ENCODE results near the gene SNX24.
A peak's percentile ranks its signal among the peaks of the same experiment; 100 is the strongest.

DNA sequence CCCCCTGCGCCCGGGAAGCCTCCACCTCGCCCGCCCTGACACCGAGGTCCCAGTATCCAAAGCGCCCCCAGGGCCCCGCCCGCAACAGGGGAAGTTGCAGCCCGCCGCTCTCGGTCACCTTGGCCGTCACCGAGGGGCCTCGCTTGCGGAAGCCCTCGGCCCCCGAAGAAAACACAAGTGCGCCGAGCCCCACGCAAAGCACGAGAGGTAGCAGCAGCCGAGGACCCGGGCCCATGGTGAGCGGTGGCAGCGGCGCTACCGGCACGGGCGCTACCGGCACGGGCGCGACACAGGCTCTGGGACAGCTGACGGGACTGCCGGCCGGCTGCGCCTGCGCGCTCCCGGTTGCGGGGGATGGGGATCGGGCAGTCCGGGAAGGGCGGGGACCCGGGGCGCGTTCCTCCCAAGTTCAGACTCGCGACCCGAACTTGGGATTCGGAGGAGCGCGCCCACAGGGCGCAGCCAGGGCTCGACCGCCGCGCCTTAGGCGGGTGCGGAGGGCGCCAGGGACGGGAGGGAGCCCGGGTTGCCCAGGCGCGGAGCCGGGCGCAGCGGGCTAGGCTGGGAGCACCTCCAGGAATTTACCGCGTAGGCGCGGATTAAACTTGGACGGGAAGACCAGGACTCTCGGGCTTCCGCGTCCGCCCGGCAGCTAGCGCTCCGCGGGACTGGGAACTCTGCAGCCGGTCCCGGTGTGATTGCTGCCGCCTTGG lies 191.1 kb downstream of the SNX24 start, which contains the start of gene PPIC:
- TF ChIP-seq, protein P1, sequence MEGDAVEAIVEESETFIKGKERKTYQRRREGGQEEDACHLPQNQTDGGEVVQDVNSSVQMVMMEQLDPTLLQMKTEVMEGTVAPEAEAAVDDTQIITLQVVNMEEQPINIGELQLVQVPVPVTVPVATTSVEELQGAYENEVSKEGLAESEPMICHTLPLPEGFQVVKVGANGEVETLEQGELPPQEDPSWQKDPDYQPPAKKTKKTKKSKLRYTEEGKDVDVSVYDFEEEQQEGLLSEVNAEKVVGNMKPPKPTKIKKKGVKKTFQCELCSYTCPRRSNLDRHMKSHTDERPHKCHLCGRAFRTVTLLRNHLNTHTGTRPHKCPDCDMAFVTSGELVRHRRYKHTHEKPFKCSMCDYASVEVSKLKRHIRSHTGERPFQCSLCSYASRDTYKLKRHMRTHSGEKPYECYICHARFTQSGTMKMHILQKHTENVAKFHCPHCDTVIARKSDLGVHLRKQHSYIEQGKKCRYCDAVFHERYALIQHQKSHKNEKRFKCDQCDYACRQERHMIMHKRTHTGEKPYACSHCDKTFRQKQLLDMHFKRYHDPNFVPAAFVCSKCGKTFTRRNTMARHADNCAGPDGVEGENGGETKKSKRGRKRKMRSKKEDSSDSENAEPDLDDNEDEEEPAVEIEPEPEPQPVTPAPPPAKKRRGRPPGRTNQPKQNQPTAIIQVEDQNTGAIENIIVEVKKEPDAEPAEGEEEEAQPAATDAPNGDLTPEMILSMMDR (IDR thresholded peaks at IDR 0.05 in 2 of 3, conservative IDR thresholded peaks at IDR 0.05 in 1 of 3; ENCODE audit: borderline replicate concordance in 1 of 3, insufficient read depth in 1 of 3, low read depth in 2 of 3, low read length in 2 of 3), result no peak
- TF ChIP-seq, protein P2, sequence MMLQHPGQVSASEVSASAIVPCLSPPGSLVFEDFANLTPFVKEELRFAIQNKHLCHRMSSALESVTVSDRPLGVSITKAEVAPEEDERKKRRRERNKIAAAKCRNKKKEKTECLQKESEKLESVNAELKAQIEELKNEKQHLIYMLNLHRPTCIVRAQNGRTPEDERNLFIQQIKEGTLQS (IDR thresholded peaks at IDR 0.05), result no peak
- peak; percentile 65 for TF ChIP-seq POLR2A (IDR thresholded peaks at IDR 0.05; ENCODE audit: borderline replicate concordance, extremely low read depth, insufficient read depth, insufficient read length)
- TF ChIP-seq ELF1 (IDR thresholded peaks at IDR 0.05; ENCODE audit: borderline replicate concordance, low read depth), result 0 out of 2 replicates have a peak, but pooled peaks have one; percentile 32
- peak; percentile 86 for TF ChIP-seq POLR2AphosphoS5 (IDR thresholded peaks at IDR 0.05; ENCODE audit: low read depth, low read length)
- TF ChIP-seq EGR1 (IDR thresholded peaks at IDR 0.05; ENCODE audit: low read depth), result peak; percentile 73
- TF ChIP-seq, protein P3, sequence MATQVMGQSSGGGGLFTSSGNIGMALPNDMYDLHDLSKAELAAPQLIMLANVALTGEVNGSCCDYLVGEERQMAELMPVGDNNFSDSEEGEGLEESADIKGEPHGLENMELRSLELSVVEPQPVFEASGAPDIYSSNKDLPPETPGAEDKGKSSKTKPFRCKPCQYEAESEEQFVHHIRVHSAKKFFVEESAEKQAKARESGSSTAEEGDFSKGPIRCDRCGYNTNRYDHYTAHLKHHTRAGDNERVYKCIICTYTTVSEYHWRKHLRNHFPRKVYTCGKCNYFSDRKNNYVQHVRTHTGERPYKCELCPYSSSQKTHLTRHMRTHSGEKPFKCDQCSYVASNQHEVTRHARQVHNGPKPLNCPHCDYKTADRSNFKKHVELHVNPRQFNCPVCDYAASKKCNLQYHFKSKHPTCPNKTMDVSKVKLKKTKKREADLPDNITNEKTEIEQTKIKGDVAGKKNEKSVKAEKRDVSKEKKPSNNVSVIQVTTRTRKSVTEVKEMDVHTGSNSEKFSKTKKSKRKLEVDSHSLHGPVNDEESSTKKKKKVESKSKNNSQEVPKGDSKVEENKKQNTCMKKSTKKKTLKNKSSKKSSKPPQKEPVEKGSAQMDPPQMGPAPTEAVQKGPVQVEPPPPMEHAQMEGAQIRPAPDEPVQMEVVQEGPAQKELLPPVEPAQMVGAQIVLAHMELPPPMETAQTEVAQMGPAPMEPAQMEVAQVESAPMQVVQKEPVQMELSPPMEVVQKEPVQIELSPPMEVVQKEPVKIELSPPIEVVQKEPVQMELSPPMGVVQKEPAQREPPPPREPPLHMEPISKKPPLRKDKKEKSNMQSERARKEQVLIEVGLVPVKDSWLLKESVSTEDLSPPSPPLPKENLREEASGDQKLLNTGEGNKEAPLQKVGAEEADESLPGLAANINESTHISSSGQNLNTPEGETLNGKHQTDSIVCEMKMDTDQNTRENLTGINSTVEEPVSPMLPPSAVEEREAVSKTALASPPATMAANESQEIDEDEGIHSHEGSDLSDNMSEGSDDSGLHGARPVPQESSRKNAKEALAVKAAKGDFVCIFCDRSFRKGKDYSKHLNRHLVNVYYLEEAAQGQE (IDR thresholded peaks at IDR 0.05; ENCODE audit: low read depth), result no peak
- TF ChIP-seq EZH2 (IDR thresholded peaks at IDR 0.05), result no peak
- TF ChIP-seq ZFX (IDR thresholded peaks at IDR 0.05), result peak; percentile 44
- TF ChIP-seq JUND (IDR thresholded peaks at IDR 0.05), result no peak
